Stimulated activated CD4-positive, alpha-beta T cell treated with anti-CD3 and anti-CD28 coated beads, Interleukin-12 subunit alpha, Interleukin-12 subunit beta, amount 100 ng/mL, for 4 hours (primary cell): ENCODE data around the gene SPATS2.
A peak's percentile ranks its signal among the peaks of the same experiment; 100 is the strongest.

Experiments used
- DNase-seq: peaks from one replicate; pipeline ENCODE4 v3.0.0-alpha.2; 2020

SPATS2 gene

DNA sequence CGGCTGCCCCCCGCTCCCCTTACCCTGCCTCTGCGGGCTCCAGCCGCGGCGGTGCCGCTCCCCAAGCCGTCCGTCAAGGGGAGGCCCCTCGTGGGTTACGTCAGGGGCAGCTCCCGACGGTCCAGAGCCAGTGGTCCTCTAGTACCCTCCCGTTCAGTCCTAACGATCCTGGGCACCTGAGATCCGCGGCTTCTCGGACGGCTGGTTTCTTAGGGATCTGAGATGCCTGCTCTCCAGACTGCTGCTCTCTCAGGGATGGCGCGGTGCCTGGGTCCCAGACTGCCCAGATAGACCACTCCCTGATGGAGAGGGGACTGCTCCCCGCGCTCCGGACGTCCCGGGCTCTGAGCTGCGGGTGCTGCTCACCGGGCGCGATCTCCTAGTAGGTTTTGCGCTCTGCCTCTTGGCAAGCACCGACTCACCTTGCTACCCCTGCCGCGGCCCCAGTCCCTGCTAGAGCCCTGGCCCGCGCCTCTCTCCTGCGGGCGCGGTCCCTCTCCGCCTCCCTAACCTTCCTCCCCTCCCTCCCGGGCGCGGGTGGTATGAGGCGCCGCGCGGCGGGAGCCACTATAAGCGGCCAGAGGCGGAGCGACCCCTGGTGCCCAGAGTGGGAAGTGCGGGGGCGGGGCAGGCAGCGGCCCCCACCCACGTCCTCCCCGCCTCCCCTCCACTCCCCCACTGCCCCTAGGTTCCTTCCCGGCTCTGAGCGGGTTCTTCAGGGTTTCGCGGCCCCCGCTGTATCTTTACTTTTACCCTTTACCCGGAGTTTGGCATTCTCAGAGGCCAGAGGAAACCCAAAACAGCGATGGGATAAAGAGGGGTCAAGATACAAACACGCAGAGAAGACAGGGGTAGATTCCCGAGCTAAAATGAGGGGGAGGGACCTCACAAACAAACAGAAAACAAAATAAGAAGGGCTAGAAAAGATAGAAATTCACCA, 30.3 kb upstream of the SPATS2 start, which contains the start of gene C1QL4:
Gene C1QL4, minus strand, starts transcription at position 544 of the 940 bp plus-strand sequence. CDS start 711 bp downstream, outside the sequence.
- peak; percentile 89 for DNase-seq

DNA sequence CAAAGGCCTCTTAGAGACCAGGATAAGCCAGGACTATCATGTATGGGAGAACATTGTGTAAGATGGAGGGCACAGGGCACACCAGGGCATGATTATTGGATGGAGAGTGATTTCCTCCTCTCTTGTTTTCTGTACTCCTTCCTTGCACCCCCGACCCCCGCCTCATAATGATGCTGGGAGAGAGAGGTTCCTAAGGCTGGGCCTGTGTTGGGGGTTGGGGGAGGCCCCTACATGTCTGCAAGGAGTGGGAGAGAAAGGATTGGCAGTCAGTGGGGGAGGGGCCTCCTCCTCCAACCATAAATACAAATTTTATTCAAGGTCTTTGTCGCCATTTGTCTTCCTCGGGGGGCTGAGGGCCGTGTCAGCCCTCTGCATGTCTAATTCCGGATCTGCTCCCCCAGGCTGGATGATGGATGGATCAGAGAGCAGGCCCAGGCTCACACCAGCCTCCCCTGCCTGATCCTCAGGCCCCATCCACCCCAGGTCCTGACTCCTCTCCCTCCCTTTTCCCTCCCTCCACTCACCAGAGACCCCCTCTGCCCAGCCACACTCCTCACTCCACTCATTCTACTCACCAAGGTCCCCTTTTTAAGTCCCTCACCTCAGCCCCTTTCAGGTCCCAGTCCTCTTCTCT, 28.3 kb upstream of the SPATS2 start:
- no peak for DNase-seq

DNA sequence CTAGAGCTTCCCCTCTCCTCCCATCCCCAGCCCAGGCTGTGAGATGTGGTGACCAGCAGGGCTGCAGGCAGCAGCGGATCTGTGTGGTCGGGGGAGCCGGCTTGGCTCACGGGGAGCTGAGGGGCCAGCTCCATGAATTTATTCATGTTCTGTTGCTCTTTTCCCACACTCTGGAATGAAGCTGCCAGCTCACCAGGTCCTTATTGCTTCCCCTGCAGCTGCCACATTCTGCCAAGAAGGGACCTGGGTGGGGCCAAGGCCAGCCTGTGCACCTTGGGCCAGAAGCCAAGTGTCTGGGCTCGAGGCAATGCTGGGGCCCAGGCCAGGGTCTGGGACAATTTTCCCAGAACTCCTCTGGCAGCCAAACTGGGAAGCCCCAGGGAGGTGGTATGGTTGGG, 27.8 kb upstream of the SPATS2 start:
- DNase-seq = no peak

DNA sequence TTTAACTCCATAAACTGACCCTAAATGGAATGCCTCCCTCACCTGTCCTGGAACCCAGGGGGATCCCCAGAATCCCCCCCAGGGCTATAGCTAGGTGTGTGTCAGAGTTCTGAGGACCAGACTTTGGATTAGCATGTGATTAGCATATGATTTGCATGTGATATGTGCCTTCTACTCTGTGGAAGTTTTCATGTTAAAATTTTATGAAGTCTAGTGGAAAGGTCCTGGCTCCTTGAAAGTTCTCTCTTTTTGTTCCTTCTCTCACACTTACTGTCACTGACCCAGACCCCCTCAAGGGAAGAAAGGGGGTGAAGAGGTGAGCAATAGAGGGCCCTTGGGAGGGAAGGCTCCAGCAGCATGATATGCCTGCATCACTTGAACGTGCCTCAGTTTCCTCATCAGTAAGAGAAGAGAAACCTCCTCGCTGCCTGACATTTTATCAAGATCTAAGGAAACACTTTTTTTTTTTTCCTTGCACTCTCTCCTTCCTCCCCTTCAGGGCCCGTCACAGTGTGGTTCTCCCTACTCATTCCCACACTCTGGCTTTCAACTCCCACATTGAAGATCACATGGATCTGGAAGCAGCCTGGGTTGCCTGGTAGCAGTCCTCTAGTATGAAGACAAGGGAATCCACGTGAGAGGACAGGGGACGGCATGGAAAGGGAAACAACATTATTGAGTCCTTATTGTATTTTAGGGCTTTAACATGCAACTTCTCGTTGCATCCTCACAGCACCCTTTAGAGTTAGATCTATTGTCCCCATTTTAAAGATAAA, 27.0 kb upstream of the SPATS2 start:
- DNase-seq = no peak

DNA sequence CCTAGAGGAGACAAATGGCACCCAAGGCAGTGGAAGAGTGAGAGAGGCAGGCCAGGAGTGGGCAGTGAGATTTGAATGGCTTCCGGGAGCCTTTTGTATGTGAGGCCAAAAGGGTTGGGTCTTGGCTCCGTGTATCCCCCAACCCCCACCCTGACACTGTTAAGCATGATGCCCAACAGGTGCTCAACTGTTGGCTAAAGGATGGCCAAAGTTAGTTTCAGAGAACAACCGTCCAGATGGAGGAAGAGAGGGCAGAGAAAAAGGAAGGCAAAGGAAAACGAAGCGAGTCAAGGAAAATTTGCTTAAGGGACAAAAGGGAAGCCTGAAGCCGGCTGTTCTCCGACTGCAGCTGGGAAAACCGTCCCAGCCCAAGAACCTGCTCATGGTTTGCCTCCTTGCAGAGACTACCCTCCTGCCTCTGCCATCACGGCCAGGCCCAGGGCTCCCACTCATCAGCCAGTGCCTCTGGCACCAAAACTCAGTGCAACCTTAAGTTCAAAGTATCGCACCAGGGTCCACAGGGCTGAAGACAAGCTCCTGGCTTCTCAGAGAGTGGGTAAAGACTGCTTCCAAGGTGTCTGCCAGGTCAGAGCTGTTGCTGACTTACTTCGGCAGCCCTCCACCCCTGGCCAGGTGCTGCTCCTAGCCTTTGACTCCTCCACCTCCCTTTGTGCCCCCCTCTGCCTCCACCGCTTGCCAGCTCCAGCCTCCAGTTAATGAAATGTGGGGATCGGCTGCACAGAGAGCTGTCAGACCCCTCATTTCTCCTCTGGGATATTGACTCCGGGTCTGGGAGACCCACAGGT, 26.1 kb upstream of the SPATS2 start:
- no peak for DNase-seq

DNA sequence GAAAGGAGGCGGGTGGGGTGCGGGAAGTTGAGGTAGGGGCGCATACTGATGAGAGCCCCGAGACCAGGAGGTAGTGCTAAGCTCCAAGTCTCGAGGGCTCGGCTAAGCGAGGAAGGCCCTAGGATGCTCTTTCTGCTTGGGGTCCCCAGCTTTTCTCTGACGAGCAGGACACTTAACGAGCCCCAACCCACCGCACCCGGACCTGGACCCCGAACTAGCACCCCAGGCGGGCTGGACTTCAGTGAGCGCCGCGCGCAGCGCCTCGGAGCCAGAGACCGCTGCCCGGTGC, 25.5 kb upstream of the SPATS2 start:
- no peak for DNase-seq

DNA sequence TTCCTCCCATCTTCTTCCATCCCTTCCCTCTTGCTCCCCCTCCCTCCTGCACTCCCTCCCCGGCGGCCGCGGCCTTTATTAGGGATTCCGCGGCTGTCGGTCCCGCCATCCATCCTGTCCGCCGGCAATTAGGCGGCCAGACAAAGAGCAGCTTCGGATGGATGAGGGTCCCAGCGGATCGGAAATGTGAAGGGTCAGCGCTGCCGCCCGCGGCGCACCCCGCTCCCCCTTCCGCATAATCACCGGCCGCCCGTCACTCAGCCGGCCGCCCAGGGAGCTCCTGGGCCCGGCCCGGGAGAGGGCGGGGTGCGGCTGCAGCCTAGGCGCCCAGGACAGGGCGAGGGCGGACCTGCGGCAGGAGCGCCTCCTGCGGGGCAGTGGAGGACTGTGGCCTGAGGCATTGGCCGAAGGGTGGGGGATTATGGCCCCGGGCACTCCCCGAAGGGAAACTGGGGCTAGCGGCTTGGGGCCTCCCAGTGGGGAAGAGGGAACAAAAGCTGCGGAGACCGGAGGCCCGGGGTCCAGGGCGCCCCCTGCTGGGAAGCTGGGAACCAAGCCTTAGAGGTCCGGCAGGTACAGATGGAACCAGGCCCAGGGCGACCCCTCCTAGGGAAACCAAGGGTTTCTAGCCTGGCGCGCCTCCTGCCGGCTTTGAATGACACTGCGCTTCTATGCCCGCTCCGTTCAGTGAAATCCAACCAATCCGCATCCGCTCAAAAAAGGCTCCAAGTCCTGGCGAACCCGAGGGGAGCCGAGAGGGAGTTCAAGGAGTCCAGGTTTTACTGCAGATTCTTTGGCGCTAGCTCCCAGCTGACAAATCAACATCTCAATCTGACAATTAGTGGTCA, 25.0 kb upstream of the SPATS2 start:
- peak; percentile 76 for DNase-seq

DNA sequence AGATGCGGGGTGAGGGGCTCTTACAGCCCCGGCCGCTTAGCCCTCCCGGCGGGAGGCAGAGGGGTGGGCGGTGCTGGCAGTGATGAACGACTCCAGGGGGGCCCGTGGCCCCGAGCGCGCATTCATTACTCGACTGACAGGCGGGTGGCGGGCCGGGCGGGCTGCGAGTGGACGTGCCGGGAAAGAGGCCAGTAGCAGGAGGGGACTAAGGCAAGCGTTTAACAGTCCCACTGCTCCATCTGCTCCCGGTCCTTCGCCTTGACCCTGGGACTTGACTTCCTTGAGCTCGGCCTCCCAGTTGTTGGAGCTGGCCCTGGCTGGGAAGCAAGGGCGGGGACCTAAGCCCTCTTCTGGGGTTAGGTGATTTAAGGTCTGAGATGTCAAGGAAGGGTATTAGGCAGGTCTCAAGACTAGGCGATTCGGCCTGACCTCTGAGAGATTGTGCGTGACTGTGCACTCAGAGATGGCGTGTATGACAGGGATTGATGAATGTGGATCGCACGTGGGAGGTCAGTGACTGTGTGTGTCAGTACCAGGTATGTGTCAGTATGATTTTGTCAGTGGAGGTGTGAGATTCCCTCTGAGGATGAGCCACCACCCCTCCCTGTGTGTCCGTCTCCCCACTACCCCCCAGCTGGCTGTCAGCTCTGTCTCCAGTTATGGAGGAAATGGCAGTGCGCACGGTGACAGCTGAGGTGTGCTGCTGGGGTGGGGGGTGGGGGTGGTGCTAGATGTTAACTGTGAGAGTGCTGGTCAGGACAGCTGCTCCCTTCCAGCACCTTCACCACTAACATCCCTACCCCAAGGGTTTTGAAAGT, 24.1 kb upstream of the SPATS2 start:
- DNase-seq = peak; percentile 42

DNA sequence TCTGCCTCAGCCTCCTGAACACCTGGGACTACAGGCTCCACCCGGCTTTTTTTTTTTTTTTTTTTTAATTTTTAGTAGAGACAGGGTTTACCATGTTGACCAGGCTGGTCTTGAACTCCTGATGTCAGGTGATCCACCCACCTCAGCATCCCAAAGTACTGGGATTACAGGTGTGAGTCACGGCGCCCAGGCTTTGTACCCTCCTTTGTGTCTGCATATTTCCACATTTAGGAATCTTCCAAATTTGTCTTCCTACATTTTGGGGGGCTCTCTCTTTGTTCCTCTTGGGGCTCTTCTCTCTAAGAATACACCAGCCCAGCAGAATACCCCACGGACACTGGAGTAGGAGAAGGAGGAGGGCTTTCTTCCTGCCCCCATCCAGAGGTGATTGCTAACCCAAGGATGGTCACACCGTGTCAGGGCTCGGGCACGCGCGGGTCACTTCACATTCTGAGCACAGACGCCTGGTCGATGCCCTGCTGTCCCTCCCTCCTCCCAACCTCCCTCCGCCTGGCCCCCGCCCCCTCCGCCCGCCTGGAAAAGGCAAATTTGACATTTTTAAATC, 22.7 kb upstream of the SPATS2 start:
- DNase-seq = no peak

DNA sequence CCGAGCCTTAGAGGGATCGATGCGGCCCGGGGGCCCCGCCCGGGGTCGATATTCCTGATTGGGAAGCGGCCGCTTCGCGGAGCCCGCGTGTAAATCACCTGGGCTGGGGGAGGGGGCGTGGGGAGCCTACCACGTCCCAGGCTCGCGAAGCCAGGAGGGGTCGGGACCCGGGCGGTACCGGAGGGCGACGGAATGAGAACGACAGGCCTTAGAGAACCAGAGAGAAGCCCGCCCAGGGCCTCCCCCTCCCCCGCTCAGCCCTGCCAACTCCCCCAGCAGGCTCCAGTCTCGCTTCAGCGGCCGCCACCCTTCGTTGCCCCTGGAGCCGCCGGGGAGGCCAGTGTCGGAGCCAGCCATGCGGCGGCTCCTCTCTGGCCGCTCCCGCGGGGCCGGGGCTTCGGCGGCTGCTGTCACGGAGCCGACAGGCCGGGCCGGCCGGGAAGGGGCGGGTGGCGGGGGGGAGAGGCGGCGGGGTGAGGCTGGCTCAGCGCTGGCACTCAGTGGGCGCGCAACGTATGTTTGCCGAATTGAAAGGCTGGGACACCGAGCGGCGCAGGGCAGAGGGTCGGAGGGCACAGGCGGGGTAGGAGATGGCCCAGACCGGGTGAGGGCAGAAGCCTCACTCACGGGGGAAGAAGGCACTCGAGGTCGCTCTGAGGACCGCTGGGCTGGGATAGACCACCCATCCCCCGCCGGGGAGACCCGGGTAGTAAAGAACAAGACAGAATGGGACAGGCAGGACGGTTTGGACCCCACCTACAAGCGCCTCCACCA, 22.0 kb upstream of the SPATS2 start:
- DNase-seq = no peak

DNA sequence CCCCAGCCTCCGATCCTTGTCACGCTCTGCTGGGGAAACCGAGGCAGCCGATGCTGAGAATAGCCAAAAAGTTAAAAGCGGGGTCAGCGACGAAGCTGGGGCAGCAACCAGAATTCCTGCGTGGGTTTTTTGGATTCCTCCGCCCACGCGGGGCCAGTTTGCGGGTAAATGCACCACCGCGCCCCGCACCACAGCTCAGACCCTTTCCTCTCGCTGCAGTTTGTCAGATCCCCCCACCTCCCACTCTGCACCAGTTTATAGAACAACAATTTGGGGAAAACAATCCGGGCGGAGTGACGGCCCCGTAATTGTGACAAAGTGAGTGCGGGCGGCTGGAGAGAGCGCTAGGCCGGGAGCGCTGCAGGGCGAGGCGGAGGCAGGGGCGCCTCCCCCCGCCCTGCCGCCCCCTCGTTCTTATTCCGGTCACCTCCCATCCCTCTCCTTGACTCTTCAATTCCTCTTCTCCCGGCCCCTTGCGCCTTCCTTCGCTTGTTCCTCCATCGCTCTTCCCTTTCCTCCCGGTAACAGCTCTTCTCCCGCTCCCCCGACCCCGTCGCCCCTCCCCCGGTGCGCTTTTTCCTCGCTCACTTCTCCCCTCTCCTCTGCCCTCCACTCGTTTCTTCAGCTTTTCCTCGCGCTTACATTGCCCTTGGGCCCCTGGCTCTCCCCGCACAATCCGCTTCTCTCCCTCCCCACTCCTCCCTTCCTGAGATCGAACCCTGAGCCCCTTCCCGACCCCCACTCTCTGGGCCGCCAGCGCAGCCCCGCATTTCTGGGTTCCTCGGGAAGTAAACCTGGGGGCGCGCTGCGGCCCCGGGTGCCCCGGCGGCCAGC, 21.2 kb upstream of the SPATS2 start:
- DNase-seq = no peak

DNA sequence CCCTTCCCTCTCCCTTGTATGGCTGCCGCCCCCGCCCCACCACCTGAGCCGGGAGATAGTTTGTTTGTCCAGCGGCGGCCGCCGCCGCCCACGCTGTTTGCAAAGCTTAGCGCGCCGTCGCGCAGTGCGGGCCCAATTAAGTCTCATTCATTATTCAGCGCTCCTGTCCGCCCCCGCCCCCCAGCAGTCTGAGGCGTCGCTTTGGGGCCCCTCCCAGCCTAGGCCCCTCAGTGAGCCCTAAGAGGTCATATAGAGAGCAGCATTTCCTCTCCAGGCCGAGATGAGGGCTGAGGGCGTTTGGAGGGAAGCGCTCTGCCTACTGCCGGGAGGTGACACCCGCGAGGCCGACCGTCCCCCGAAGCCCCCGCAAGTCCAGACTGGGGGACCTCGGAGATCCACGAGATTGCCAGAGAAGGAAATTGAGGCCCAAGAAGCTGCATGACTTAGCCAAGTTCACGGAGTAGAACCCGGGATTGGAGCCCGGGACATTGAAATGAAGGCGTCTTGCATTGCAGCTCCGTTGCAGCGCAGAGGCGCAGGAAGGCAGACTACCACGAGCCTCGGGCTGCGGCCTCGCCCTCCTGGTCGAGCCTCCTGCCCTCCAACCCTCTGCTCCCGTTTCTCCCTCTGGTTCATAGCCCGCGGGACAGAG, 20.5 kb upstream of the SPATS2 start, which contains the start of gene DNAJC22:
Gene DNAJC22, plus strand, starts transcription at position 230 of the 652 bp plus-strand sequence. CDS start 1,985 bp downstream, outside the sequence.
- DNase-seq = no peak

DNA sequence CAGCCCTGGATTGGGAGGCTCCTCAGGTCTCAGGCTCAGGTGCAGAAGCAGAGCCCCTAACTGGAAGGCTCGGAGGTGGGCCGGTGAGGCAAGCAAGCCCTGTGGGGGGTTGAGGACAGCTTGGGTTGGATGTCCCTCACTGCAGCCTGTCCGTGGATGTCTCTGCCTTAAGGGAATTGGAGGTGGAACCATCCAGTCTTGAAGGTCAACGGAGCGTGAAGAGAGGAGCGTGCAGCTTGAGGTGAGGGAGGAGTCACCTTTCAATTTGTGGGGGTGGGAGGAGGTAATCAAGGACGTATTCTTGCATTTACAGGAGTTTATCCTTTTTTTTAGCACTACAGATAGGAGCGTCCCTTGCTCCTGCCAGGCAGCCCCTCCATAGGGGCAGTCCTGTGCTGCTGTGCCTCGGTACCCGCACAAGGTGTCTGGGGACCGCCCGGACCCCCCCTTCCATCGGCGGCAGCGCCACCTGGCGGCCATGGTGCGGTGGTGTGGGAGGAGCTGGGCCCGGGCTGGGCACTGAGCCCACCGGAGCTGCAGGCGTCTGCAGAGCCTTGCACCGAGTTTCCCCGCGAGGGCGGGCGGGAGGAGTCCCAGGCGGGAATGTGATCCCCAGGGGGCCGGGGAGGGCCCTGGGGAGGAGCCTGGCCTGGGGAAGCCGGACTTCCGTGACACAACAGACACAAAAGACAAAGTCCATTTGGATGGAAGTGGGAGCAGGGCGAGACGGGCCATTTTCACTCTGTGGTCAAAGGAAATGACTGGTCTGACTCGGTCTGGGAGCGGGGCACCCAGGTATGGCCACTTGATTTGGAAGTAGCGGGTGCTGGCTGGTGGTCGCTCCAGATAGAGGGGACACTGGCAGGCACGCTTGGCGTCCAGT, 19.7 kb upstream of the SPATS2 start:
- DNase-seq = peak; percentile 74

DNA sequence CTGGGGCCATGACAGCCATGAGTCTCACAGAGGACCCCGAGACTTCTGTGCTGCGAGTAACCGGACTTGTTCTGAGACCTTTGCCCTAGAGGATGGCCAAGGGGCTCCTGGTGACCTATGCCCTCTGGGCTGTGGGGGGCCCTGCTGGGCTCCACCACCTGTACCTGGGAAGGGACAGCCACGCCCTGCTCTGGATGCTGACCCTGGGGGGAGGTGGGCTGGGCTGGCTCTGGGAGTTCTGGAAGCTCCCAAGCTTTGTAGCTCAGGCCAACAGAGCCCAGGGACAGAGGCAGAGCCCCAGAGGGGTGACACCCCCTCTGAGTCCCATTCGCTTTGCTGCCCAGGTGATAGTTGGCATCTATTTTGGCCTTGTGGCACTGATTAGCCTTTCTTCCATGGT, 18.5 kb upstream of the SPATS2 start:
- DNase-seq = no peak

DNA sequence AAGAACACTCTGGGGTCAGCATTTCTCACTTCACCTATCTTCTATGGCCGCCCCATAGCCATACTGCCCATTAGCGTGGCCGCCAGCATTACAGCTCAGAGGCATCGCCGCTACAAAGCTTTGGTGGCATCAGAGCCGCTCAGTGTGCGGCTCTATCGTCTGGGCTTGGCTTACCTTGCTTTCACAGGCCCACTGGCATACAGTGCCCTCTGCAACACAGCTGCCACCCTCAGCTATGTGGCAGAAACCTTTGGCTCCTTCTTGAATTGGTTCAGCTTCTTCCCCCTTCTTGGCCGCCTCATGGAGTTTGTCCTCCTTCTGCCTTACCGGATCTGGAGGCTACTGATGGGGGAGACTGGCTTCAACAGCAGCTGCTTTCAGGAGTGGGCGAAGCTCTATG, 18.0 kb upstream of the SPATS2 start:
- no peak for DNase-seq

DNA sequence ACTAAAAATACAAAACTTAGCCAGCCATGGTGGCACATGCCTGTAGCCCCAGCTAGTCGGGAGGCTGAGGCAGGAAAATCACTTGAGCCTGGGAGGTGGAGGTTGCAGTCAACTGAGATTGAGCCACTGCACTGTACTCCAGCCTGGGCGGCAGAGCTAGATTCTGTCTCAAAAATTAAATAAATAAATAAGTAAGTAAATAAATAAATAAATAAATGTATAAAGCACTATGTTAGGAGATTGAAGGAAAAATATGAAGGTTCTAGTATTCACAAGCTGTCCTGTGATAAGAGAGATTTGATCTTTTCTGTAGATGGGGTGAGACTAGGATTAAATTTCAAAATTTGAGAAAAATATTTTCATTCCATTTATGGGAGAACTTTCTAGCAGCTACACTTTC, 14.9 kb upstream of the SPATS2 start:
- no peak for DNase-seq

DNA sequence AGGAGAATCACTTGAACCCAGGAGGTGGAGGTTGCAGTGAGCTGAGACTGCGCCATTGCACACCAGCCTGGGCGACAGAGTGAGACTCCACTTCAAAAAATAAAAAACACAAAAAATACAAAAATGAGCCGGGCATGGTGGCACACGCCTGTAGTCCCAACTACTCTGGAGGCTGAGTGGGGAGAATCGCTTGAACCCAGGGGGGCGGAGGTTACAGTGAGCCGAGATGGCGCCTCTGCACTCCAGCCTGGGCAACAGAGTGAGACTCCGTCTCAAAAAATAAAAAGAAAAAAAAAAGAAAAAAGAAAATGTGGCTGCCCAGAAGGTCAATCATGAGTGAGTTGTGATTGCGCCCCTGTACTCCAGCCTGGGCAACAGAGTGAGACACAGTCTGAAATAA, 11.3 kb upstream of the SPATS2 start:
- no peak for DNase-seq
